Measurements from ENCODE around the gene MYL12A.

GRCh38 chr18:3233004-3233403 lies 14.6 kb upstream of the MYL12A start:
- TF ChIP-seq CTCF (IDR thresholded peaks at IDR 0.05), result no peak
- TF ChIP-seq POLR2A (IDR thresholded peaks at IDR 0.05), result no peak

Measured in esophagus squamous epithelium (tissue), 4 donors.